SW480 (cell line): Measurements from ENCODE around the gene HYKK.
"Not testable (repeated sequence)": the region's sequence is repeated elsewhere in the genome, so short reads cannot be mapped to it uniquely, and the experiment has no call there.

ENCODE experiments used
- DNase-seq: peaks from one replicate; pipeline ENCODE4 v3.0.0-alpha.2; 2016; ENCODE audit warnings: low spot score

The HYKK gene

DNA sequence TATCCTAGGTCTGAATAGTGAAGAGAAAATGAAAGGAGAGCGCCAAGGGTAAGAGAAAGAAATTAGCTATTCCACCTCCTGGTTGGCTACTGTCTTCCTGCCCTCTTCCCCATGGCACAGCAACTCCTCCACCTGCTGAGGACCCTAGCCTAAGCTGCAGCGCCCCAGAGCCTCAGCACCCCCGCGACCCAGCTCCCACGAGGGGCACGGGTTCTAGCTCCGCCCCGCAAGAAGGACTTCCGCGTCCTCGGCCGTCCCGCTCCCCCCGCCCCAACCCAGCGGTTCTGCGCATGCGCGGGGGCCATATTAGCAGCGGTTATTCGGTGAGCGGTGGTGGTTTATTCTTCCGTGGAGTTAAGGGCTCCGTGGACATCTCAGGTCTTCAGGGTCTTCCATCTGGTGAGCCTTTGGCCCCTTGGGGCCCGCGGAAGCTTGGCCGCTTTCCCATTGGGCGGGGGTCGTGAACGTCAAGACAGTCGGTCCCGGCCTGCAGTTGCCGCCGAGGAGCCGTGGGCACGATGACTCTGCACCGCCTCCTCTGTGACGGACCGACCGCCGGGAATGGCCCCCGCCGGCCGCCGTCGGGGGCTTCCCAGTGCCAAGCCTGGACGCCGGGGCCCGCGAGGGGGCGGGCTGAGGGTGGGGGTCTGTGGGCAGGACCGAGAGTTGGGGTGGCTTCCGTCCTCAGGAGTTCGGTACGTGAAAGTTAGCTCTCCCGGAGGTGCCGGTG, 32.9 kb downstream of the HYKK start, which contains the start of gene PSMA4:
PSMA4 (plus strand) TSS at position 304 of the 730 bp plus-strand sequence. CDS start 1,484 bp downstream, outside the sequence.
- peak; percentile 70 for DNase-seq

DNA sequence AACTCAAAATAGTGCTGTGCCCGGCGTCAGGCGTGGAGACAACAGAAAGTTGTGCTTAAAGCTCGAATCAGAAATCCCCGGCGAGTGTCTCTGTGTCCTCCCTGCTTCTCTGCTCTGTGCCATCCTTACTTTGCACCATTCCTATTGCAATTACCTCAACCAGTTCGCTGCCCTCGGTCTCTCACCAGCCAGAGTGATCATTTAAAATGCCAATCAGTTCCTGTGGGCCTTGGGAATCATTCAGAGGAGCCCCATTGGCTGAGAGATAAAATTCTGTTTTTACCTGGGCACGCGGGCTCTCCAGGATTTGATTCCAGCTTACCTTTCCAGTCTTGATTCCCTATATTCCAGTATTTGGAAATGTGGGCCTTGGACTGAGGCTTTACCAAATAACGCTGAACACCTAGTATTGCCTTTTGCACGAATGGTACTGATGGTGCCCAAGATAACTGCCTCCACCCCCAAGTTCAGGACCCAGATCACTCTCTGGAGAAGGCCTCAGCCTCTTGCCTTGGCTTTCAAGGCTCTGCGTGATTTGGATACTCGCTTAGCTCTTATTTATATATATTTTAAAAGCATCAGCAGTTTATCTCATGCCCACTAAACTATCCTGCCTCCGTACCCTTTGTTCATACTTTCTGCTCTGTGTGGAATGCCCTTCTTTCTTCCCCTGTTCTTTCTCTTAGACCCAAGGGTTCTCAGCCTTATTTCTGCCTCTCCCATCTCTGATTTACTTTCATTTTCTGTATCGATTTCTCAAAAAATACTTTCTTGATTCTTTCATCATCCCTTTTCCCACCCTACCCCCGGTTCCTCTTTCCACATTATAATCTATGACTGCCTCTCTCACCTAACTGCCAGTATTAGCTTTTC, 33.7 kb downstream of the HYKK start:
- DNase-seq, result peak; percentile 20

DNA sequence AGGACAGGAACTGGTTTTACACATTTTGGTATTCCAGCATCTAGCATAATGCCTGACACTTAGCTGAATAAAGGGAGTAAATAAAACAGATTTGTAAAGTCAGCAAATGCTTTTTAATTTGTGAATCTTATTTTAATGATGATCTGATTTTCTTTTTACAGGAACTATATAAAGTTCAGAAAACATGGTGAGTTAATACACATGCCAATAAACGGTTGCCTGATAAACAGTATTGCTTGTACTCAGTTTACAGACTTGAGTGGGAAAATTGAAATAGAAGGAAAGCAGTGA, 34.3 kb downstream of the HYKK start:
- no peak for DNase-seq

DNA sequence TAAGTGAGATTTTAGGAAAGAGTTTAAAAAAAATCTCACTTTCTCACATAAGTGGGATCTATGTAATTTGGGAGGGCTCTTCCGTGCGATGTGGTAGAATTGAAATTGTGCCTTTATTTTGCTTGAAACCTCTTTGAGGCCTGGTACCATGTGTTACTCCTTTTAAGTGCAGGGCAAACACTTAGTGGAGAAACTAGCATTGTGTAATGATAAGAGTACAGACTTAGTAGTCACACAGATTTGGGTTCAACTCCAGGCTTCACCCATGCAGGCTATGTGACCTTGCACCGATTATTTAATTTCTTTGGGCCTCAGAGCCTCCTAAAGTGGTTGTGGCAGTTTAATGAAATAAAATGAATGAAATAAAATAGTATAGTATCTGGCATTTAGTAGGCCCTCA, 35.3 kb downstream of the HYKK start:
- DNase-seq, result no peak

DNA sequence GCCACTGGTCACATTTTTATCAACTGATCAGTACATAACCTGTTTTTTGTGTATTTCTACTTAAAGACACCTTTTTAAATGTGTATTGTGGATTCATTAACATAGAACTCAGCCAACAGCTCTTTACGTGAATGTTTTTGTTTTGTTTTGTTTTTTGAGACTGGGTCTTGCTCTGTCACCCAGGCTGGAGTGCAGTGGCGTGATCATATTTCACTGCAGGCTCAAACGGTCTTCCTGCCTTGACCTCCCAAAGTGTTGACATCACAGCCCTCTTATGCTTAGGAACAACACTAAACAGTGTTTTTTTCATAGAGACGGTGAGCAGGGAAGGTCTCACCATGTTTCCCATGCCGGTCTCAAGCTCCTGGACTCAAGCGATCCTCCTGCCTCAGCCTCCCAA, 42.8 kb downstream of the HYKK start:
- no peak for DNase-seq

DNA sequence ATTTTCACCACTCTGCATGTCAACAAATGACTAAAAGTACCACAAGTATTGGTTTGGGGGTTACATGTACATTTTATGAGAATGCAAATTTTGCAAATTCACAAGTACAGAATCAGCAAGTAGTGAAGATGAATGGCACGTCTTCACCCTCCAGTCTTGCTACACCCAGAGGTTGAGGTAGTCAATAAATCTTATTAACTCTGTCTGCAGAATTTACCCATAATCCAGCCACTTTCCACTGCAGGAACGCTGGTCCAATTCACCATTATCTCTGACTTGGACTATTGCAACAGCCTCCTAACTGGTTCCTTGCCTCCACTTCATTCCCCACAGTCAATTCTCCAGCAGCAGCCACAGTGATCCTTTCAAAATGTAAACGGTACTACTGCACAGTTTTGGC, 43.4 kb downstream of the HYKK start:
- no peak for DNase-seq

DNA sequence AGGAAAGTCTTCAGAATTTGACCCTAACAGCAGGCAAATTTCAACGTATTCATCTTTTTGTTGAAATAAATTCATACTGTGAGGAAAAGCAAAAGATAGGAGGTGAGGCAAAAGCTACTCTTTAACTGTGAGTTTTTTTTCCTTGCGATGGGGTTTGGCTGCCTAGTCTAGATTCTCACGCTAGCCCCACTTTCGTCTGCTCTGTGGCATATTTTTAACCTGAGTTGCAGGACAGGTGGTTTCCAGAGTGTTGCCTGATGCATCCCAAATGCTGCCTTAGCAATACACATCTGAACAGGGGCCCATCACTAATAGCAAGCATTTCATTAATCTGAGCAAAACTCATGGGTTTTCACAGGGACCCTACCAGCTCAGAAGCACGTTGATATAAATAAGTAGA, 44.5 kb downstream of the HYKK start:
- DNase-seq, result no peak

DNA sequence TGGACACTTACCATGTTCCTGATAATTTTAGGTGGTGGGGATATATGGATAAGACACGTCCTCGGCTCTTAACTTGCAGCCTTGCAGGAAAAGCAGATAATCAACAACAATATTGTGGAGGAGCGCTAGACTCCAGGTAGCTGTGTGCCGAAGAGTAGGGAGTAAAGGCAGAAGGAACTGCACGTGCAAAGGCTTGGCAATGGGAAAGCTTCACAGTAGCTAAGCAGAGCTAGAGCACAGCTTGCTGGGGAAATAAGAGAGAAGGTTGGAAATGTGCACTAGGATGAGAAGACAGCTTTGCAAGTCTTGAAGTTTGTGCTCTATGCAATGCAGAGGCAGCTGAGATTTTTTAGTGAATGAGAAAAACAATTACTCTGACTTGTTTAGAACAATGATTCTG, 45.2 kb downstream of the HYKK start:
- DNase-seq, result no peak

DNA sequence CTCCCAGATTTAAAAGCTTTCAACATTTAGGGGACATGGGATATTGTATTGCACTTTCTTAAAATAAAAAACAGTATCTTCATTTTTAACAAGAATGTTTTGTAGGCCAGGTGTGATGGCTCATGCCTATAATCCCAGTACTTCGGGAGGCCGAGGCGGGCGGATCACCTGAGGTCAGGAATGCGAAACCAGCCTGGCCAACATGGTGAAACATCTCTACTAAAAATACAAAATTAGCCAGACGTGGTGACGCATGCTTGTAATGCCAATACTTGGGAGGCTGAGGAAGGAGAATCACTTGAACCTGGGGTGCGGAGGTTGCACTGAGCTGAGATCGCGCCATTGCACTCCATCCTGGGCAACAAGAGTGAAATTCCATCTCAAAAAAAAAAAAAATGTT, 52.8 kb downstream of the HYKK start:
- DNase-seq, result not testable (repeated sequence)

DNA sequence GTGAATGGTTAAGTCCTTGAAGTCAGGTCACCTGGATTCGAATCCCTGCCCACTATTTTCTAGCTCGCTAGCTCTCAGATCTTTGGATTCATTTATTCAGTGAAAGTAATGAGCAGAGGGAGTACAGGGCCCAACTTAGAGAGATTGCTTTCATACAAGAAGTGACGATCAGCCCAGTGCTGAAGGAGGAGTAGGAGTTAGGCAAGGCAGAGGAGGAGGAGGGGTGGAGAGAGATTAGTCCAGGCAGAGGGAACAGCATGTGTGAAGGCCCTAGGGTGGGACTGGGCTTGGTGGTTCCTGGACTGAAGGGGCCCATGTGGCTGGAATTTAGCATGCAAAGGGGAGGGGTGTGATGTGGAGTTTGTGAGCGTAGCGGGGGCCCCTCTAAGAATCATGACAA, 54.1 kb downstream of the HYKK start:
- DNase-seq, result no peak

DNA sequence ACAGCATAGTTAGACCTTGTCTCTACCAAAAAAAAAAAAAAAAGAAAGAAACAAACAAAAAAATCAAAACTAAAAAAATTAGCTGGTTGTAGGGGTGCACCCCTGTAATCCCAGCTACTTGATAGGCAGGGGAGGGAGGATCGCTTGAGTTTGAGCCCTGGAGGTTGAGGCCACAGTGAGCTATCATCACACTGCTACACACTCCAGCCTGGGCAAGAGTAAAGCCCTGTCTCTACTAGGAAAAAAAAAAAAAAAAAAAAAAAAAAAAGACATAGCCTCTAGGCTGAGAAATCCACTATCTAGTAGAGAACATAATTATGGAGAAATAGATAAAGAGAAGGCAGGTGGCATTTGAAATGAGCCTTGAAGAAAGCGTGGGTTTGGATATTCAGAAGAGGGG, 55.7 kb downstream of the HYKK start:
- no peak for DNase-seq

DNA sequence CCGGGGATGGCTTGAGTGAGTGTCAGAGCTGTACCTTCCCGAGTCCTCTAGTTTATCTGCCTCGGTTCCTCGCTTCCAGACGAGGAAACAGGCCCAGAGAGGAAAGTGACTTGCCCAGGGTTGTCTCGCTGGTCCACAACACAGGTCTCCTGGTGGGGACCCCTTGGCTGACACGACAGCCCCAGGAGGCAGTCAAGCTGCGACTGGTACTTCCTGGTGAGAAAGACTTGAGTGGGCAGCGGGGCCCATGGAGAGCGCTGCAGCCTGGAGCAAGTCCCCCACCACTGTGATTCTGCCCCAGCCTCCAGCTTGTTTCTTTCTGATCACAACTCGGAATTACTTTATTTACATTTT, 57.3 kb downstream of the HYKK start:
- no peak for DNase-seq

DNA sequence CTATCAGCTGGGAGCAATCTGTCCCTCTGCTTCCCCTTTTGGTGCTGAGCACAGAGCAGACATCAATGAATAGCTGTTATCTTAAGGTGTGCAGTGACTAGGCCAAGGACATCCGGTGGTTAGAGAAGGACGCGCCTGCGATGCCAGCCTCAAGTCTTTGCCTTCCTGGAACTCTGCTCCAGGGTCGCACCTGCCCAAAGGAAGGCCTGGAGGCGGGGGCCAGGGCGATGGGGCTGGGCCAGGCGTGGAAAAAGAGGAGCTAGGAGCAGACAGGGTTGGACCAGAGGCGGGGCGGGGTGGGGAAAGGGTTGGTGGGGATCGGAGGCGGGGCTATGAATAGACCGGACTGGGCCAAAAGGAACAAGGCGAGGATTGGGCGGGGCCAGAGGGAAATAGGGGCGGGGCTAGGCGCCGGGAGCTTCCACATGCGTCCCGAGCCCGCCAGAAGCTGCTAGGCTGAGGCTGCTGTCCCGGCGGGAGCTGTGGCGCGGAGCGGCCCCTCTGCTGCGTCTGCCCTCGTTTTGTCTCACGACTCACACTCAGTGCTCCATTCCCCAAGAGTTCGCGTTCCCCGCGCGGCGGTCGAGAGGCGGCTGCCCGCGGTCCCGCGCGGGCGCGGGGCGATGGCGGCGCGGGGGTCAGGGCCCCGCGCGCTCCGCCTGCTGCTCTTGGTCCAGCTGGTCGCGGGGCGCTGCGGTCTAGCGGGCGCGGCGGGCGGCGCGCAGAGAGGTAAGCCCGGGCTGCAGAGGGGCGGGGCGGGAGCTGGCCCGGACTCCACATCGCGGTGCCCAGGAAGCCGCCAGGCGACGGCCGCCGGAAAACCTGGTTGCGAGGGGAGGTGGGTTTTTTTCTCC, 57.9 kb downstream of the HYKK start, which contains the start of gene CHRNA5:
CHRNA5 (plus strand) TSS at position 424 of the 854 bp plus-strand sequence; CDS start at position 624, 200 bp downstream.
- DNase-seq, result peak; percentile 93

DNA sequence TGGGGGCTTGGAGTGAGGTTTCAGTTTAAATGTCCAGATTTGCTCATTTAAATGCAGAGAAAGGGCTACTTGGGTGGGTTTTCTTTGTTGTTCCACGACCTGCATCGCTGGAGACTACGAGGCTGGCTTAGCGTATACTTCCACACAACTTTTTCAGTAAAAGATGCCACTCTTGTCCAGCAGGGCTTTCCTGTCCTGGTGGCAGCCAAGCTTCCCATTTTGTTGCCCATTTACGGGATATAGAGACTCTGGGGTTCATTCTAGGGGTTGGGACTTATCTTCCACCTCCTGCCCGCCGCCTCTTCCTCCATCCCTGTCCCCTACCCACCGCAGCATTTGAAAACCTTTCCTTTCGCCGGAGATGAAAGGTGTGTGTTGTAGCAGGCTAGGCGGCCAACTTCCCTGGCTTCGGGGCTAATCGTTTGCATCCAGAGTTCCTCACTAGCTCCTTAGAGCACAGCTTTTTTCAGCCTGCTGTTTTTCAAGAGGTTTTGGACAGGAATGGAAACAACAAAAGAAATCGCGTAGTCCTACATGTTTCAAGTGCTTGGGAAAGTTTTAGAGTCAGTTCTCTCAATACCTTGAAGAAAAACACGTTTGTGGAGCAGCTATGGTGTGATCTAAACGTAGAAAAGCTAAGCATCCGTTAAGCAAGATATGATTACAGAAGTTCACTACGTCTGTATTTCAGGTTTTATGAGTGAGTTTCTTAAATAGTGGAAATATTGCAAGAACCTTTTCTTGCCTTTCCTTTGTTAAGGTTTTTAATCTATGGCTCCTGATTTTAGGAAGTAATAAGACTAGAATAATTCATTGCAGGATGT, 58.8 kb downstream of the HYKK start:
- peak; percentile 71 for DNase-seq

DNA sequence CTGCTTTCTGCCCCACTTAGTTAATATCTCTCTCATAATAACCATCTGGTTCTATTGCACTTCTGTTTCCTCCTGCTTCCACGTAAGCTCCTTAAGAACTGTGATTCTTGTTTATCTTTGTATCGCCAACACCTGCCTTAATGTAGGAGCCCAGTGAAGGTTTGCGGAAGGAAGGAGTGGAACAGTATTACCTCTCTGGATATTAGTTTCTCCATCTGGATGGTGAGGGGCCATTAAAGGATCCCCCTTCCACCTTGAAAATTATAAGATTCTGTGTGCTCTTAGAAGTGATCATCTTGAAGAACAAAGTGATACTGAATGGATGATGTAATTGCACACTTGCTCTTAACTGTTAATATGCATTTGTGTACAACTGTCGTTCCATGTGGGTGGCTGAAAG, 60.2 kb downstream of the HYKK start:
- DNase-seq, result no peak

DNA sequence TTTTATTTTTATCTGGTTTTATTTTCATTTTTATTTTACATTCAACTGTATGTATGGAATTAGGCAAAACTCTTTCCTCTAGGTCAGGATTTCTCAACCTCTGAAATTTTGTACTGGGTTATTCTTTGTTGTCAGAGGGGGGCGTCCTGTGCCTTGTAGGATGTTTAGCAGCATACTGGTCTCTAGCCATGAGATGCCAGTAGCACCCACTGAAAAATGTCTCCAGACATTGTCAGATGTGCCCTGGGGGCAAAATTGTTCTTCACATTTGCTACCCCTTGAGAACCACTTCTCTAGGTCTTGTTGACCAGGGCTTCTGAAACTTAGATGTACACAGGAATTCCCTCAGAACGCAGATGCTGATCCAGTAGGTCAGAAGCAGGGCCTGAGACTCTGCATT, 63.3 kb downstream of the HYKK start:
- no peak for DNase-seq

DNA sequence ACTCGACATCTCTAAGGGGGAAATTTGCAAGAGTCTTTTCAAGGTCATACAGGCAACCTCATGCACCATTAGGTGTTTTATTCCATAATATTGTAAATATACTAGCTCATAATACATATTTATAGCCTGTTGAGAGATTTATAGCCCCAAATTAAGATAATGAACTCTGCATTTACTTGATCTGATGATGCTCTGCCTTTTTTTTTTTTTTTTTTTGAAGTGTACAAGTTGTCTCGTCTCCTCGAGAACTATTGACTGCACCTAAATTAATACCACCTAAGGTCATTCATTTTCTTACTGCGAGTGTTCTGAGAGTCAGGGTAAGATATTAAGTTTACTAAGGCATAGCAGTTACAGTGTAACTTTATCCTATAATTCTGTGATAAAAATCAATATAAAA, 64.0 kb downstream of the HYKK start:
- DNase-seq, result no peak

DNA sequence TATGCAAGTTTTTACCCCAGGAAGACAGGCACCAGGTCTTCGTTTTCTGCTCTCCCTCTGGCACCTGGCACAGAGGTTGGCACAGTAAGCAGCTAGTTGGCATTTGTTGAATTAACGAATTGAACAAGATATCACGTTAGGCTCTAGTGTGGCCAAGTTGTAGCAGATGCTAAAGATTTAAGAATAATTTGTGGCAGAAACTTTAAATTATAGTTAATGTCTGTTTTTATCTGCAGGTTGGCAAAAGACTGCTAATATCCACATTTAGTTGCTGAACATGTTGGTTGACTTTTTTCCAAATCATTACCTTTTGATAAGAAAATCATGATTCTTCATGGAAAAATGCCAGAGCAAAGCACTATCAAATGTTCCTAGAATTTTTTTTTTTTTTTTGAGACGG, 66.0 kb downstream of the HYKK start:
- no peak for DNase-seq

DNA sequence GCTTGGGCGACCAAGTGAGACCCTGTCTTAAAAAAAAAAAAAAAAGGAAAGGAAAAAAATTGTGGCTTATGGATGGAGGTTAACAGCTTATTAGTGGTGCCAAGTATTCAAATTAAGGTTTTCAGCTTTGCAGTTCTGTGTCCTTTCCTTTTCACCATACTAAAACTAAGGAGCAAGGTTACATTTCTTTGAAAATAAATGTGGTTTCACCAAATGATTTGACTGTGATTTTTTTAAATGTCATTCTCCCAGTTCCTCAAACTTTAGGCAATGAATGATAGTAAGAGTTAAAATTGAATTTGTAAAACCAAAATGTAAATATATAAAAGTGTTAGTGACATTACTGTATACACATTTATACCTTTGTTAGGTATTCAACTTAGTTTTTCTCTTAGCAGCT, 67.6 kb downstream of the HYKK start:
- no peak for DNase-seq
